Left lung (tissue), 10 donors: ENCODE measurements around the gene RUNDC3A. TPM values are rescaled to one million over a fixed set of nuclear protein-coding genes. Genes with fewer than 3 reads are reported as not detected.

Source experiments
- ATAC-seq: fragments of 200-7000 bp; cut with Tn5 transposase; one replicate; pipeline ENCODE4 v1.9.1; 2020; ENCODE audit warnings: moderate library complexity
- DNase-seq, 4 donors: peaks; one replicate each; pipeline ENCODE4 v3.0.0-alpha.2; 2013 to 2020
- H3K27ac ChIP-seq, 2 donors: fragments of 200-600 bp; sonication (generic) in 1 of 2; one replicate each; pipeline versions ENCODE4 v1.5.0 to v1.8.0; 2020 to 2021
- H3K27me3 ChIP-seq, 2 donors: fragments of 200-600 bp; sonication (generic) in 1 of 2; one replicate each; pipeline versions ENCODE4 v1.5.0 to v1.8.0; 2020 to 2021
- H3K36me3 ChIP-seq, 2 donors: fragments of 200-600 bp; sonication (generic) in 1 of 2; one replicate each; pipeline versions ENCODE4 v1.5.0 to v1.8.0; 2020 to 2021
- H3K4me1 ChIP-seq, 2 donors: fragments of 200-600 bp; one replicate each; pipeline ENCODE4 v1.8.0; 2021
- H3K4me3 ChIP-seq, 2 donors: fragments of 200-600 bp; sonication (generic) in 1 of 2; one replicate each; pipeline versions ENCODE4 v1.5.0 to v1.8.0; 2020 to 2021; ENCODE audit warnings: mild to moderate bottlenecking in 1 of 2
- H3K9me3 ChIP-seq, 2 donors: fragments of 200-600 bp; sonication (generic) in 1 of 2; one replicate each; pipeline versions ENCODE4 v1.5.0 to v1.8.0; 2020 to 2021
- intact Hi-C, 2 donors: fragments of 100-400 bp; cut with DNase I; formaldehyde crosslinking; loops; one replicate each; pipeline versions ENCODE4 v1.11.2 to v1.14.2; 2022
- polyA plus RNA-seq, 6 donors: library from polyadenylated mRNA; unstranded; fragments of 120-200 nt; gene quantifications; one replicate each; pipeline ENCODE4 v1.2.1, GENCODE V29; 2013; ENCODE audit not compliant: insufficient read length in 6 of 6
- total RNA-seq, 2 donors: library from RNA; stranded (reverse); fragmentation: NEBNext Ultra II Directional; extraction: Animal tissue kit (Norgen Biotek cat#: 25700); gene quantifications; one replicate each; pipeline ENCODE4 v1.2.1, GENCODE V29; 2021
- TF ChIP-seq, protein P1 (sequence below), 2 donors: fragments of 200-600 bp; sonication (generic) in 1 of 2; IDR thresholded peaks; one replicate each; pipeline versions ENCODE4 v1.5.0 to v1.8.0; 2021; ENCODE audit warnings: antibody characterized with exemption in 2 of 2
- donor health status: DM: no; HTN: yes; CAD: no.
- donor health status: DM: no; HTN: no; CAD: no.

The RUNDC3A gene
- total and polyA plus RNA-seq, 8 donors: 0.08 to 6.3 (median 2.1) TPM

DNA sequence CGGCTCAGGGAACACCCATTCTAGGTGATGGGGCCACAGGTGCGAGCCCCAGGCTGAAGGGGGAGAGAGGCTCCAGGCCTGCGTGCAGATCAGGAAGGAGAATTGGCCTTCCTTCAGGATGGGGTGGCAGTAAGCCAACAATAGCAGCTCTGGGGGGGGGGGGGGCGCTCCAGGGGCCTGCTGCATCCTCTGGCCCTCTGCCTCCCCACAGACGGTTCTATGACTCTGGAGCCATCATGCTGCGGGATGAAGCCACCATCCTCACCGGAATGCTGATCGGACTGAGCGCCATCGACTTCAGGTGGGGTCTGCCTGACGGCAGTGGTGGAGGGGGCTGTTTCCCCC lies 6.1 kb downstream of the RUNDC3A start:
- no peaks in the 10 kb centered on the region for H3K9me3 ChIP-seq
- DNase-seq: no peak
- peaks cover 0 to 12% of the 10 kb centered on the region in 2 donors for H3K36me3 ChIP-seq
- intact Hi-C loops: no loop called here
- no peak for ATAC-seq
- H3K4me3 ChIP-seq: no peak overlapping the region
- peaks cover 33 to 70% of the 10 kb centered on the region in 2 donors for H3K27me3 ChIP-seq
- no peak overlapping the region for H3K27ac ChIP-seq
- peaks cover 3 to 17% of the 10 kb centered on the region in 2 donors for H3K4me1 ChIP-seq
- TF ChIP-seq, protein P1, sequence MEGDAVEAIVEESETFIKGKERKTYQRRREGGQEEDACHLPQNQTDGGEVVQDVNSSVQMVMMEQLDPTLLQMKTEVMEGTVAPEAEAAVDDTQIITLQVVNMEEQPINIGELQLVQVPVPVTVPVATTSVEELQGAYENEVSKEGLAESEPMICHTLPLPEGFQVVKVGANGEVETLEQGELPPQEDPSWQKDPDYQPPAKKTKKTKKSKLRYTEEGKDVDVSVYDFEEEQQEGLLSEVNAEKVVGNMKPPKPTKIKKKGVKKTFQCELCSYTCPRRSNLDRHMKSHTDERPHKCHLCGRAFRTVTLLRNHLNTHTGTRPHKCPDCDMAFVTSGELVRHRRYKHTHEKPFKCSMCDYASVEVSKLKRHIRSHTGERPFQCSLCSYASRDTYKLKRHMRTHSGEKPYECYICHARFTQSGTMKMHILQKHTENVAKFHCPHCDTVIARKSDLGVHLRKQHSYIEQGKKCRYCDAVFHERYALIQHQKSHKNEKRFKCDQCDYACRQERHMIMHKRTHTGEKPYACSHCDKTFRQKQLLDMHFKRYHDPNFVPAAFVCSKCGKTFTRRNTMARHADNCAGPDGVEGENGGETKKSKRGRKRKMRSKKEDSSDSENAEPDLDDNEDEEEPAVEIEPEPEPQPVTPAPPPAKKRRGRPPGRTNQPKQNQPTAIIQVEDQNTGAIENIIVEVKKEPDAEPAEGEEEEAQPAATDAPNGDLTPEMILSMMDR (IDR thresholded peaks at IDR 0.05): no peak

DNA sequence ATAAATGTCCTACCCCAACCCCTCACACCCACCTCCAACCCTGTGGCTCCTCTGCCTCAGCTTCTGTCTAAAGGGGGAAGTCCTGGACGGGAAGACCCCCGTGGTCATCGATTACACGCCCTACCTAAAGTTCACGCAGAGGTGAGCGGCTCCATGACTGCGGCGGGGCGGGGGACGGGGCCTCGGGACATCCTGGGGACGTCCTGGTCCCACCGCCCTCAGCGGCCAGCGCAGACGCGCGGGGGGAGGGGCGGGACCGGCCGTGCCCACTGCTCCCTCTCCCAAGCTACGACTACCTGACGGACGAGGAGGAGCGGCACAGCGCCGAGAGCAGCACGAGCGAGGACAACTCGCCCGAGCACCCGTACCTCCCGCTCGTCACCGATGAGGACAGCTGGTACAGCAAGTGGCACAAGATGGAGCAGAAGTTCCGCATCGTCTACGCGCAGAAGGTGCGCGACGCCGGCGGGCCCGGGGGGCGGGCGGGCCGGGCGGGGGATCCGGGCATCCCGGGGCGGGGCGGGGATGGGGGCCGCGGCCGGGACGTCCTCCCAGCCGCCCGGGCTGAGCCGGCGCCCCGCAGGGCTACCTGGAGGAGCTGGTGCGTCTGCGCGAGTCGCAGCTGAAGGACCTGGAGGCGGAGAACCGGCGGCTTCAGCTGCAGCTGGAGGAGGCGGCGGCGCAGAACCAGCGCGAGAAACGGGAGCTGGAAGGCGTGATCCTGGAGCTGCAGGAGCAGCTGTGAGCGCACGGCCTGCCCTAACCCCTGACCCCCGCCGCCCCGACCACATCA lies 6.7 kb downstream of the RUNDC3A start:
- no peak overlapping the region for H3K27ac ChIP-seq
- peak overlapping the region in 1 of 2 donors; percentile 18 for H3K4me3 ChIP-seq
- intact Hi-C loops: no loop called here
- ATAC-seq (peak; percentile 67), DNase-seq (peak in 2 of 4 donors; percentile 28 to 87)
- H3K36me3 ChIP-seq: peaks cover 0 to 18% of the 10 kb centered on the region in 2 donors
- no peaks in the 10 kb centered on the region for H3K9me3 ChIP-seq
- peaks cover 3 to 17% of the 10 kb centered on the region in 2 donors for H3K4me1 ChIP-seq
- H3K27me3 ChIP-seq: peaks cover 33 to 64% of the 10 kb centered on the region in 2 donors
- TF ChIP-seq, protein P1 (IDR thresholded peaks at IDR 0.05): no peak

DNA sequence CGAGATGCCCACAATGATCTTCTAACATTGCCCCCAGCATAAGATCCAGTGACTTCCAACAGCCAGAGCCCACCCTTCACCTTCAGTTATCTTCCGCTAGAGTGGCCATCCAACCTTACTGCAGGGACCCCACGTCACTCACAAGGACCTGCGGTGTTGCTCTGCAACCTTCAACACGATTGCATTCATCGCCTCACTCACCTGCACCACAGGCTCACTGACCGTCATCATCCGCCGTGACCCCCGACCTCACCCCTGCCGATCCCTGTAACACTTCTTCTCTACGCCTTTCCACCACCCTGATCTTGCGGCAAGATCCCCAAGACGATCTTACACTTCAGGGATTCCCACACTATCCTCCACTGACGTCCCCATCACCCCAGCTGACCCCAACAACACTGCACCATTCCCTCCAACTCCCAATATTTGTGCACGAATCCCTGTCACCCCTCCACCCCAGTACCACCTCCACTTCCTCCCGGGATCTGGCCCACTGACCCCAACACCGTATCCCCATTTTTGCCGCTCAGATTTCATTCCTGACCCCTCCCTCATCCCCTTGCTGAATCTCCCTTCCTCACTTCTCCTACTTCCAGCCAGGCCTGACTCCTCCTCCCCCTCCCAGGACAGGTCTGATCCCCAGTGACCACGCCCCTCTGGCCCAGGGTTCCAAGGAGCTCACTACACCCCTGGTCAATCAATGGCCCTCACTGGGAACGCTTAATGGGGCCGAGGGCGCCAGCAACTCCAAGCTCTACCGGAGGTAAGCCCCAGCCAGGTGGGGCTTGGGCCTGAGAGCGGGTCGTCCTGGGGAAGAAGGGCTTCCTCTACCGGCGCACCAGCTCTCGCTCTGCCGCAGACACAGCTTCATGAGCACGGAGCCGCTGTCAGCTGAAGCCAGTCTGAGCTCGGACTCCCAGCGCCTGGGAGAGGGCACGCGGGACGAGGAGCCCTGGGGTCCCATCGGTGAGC lies 7.6 kb downstream of the RUNDC3A start:
- Histone ChIP-seq H3K9me3 (no peaks in the 10 kb centered on the region), H3K27ac (no peak overlapping the region), H3K4me3 (no peak overlapping the region), H3K36me3 (peaks cover 0 to 28% of the 10 kb centered on the region in 2 donors), H3K4me1 (peaks cover 3 to 17% of the 10 kb centered on the region in 2 donors), H3K27me3 (peaks cover 33 to 64% of the 10 kb centered on the region in 2 donors)
- ATAC-seq (no peak), DNase-seq (no peak)
- TF ChIP-seq, protein P1 (IDR thresholded peaks at IDR 0.05): no peak
- intact Hi-C loops: no loop called here

DNA sequence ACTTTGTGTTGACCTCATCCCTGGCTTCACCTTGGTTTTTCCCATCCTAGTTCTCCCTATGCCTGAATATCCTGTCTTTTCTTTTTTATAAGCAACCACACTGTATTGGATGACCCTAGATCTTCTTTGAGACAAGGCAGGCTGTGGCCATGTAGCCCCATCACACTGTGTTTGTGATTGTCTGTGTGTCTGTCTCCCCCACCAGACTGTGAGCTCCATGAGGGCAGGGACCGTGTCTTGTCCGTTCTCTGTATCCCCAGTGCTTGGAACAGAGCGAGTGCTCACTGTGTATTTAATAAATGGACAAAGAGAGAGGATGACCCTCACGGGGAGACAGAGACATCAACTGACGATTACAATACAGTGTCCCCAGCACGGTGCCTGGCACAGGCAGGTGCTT lies 9.1 kb downstream of the RUNDC3A start:
- Histone ChIP-seq H3K4me1 (peaks cover 3 to 17% of the 10 kb centered on the region in 2 donors), H3K9me3 (no peaks in the 10 kb centered on the region), H3K4me3 (no peak overlapping the region), H3K27me3 (peaks cover 33 to 59% of the 10 kb centered on the region in 2 donors), H3K27ac (no peak overlapping the region), H3K36me3 (peaks cover 0 to 43% of the 10 kb centered on the region in 2 donors)
- intact Hi-C loops: no loop called here
- DNase-seq (no peak), ATAC-seq (no peak)
- TF ChIP-seq, protein P1 (IDR thresholded peaks at IDR 0.05): no peak
